ENCODE results near the gene XYLT1. TPM values are rescaled to one million over a fixed set of nuclear protein-coding genes. Genes with fewer than 3 reads are reported as not detected.

Gene XYLT1
- total and polyA plus RNA-seq, 2 of the 13 experiments (the other 11 are each of a cell fraction or from before 2014, with no cell fraction given), result not detected

- TF ChIP-seq, protein P1, sequence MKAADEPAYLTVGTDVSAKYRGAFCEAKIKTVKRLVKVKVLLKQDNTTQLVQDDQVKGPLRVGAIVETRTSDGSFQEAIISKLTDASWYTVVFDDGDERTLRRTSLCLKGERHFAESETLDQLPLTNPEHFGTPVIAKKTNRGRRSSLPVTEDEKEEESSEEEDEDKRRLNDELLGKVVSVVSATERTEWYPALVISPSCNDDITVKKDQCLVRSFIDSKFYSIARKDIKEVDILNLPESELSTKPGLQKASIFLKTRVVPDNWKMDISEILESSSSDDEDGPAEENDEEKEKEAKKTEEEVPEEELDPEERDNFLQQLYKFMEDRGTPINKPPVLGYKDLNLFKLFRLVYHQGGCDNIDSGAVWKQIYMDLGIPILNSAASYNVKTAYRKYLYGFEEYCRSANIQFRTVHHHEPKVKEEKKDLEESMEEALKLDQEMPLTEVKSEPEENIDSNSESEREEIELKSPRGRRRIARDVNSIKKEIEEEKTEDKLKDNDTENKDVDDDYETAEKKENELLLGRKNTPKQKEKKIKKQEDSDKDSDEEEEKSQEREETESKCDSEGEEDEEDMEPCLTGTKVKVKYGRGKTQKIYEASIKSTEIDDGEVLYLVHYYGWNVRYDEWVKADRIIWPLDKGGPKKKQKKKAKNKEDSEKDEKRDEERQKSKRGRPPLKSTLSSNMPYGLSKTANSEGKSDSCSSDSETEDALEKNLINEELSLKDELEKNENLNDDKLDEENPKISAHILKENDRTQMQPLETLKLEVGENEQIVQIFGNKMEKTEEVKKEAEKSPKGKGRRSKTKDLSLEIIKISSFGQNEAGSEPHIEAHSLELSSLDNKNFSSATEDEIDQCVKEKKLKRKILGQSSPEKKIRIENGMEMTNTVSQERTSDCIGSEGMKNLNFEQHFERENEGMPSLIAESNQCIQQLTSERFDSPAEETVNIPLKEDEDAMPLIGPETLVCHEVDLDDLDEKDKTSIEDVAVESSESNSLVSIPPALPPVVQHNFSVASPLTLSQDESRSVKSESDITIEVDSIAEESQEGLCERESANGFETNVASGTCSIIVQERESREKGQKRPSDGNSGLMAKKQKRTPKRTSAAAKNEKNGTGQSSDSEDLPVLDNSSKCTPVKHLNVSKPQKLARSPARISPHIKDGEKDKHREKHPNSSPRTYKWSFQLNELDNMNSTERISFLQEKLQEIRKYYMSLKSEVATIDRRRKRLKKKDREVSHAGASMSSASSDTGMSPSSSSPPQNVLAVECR (CRISPR knock-in tag; IDR thresholded peaks at IDR 0.05; ENCODE audit: borderline replicate concordance), result no peak
- TF ChIP-seq, protein P2, sequence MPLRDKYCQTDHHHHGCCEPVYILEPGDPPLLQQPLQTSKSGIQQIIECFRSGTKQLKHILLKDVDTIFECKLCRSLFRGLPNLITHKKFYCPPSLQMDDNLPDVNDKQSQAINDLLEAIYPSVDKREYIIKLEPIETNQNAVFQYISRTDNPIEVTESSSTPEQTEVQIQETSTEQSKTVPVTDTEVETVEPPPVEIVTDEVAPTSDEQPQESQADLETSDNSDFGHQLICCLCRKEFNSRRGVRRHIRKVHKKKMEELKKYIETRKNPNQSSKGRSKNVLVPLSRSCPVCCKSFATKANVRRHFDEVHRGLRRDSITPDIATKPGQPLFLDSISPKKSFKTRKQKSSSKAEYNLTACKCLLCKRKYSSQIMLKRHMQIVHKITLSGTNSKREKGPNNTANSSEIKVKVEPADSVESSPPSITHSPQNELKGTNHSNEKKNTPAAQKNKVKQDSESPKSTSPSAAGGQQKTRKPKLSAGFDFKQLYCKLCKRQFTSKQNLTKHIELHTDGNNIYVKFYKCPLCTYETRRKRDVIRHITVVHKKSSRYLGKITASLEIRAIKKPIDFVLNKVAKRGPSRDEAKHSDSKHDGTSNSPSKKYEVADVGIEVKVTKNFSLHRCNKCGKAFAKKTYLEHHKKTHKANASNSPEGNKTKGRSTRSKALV (CRISPR knock-in tag; IDR thresholded peaks at IDR 0.05), result no peak
- TF ChIP-seq MLLT10 (CRISPR knock-in tag; IDR thresholded peaks at IDR 0.05), result no peak
- TF ChIP-seq, protein P3, sequence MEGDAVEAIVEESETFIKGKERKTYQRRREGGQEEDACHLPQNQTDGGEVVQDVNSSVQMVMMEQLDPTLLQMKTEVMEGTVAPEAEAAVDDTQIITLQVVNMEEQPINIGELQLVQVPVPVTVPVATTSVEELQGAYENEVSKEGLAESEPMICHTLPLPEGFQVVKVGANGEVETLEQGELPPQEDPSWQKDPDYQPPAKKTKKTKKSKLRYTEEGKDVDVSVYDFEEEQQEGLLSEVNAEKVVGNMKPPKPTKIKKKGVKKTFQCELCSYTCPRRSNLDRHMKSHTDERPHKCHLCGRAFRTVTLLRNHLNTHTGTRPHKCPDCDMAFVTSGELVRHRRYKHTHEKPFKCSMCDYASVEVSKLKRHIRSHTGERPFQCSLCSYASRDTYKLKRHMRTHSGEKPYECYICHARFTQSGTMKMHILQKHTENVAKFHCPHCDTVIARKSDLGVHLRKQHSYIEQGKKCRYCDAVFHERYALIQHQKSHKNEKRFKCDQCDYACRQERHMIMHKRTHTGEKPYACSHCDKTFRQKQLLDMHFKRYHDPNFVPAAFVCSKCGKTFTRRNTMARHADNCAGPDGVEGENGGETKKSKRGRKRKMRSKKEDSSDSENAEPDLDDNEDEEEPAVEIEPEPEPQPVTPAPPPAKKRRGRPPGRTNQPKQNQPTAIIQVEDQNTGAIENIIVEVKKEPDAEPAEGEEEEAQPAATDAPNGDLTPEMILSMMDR (CRISPR knock-in tag; IDR thresholded peaks at IDR 0.05), result peak; percentile 26; the same call in 1 of the 2 replicates
- TF ChIP-seq XRCC5 (optimal IDR thresholded peaks at IDR 0.05; ENCODE audit: low read length), result peak; percentile 25
- no peak for TF ChIP-seq RBM22 (optimal IDR thresholded peaks at IDR 0.05; ENCODE audit: low read length)
- TF ChIP-seq FOXP1 (IDR thresholded peaks at IDR 0.05), result no peak
- TF ChIP-seq FOXP1 (CRISPR knock-in tag; IDR thresholded peaks at IDR 0.05), result no peak
- TF ChIP-seq ZNF24 (IDR thresholded peaks at IDR 0.05), result no peak
- no peak for TF ChIP-seq KLF9 (CRISPR knock-in tag; IDR thresholded peaks at IDR 0.05; ENCODE audit: low read depth)
- TF ChIP-seq ZNF597 (CRISPR knock-in tag; IDR thresholded peaks at IDR 0.05), result no peak
- no peak for TF ChIP-seq TFDP2 (CRISPR knock-in tag; IDR thresholded peaks at IDR 0.05)
- no peak for TF ChIP-seq NFE2 (CRISPR knock-in tag; IDR thresholded peaks at IDR 0.05)
- TF ChIP-seq STAG1 (CRISPR knock-in tag; IDR thresholded peaks at IDR 0.05), result peak; percentile 39
- no peak for TF ChIP-seq PLRG1 (conservative IDR thresholded peaks at IDR 0.05)
- TF ChIP-seq, protein P4, sequence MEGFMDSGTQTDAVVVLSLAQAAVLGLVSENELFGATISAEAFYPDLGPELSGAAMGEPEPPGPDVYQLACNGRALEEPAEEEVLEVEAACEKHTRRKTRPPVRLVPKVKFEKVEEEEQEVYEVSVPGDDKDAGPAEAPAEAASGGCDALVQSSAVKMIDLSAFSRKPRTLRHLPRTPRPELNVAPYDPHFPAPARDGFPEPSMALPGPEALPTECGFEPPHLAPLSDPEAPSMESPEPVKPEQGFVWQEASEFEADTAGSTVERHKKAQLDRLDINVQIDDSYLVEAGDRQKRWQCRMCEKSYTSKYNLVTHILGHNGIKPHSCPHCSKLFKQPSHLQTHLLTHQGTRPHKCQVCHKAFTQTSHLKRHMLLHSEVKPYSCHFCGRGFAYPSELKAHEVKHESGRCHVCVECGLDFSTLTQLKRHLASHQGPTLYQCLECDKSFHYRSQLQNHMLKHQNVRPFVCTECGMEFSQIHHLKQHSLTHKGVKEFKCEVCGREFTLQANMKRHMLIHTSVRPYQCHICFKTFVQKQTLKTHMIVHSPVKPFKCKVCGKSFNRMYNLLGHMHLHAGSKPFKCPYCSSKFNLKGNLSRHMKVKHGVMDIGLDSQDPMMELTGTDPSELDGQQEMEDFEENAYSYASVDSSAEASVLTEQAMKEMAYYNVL (CRISPR knock-in tag; IDR thresholded peaks at IDR 0.05; ENCODE audit: borderline replicate concordance), result no peak
- no peak for TF ChIP-seq GATAD2A (CRISPR knock-in tag; IDR thresholded peaks at IDR 0.05)
- TF ChIP-seq CEBPG (CRISPR knock-in tag; IDR thresholded peaks at IDR 0.05), result no peak
- no peak for TF ChIP-seq ZNF724P (CRISPR knock-in tag; IDR thresholded peaks at IDR 0.05; ENCODE audit: borderline replicate concordance)
- TF ChIP-seq DNMT1 (CRISPR knock-in tag; IDR thresholded peaks at IDR 0.05), result no peak
Observed at GRCh38 chr16:17211797-17212196, 259.0 kb downstream of the XYLT1 start (continued).

All from HepG2 (cell line).